Measurements from ENCODE around the gene ATPAF2.

- no peak for TF ChIP-seq BRCA1 (IDR thresholded peaks at IDR 0.05; ENCODE audit: low read depth, low read length)
- TF ChIP-seq ZNF24 (IDR thresholded peaks at IDR 0.05): no peak
- no peak for TF ChIP-seq ATF2 (IDR thresholded peaks at IDR 0.05; ENCODE audit: low read length)
- TF ChIP-seq MLLT1 (IDR thresholded peaks at IDR 0.05): no peak
- TF ChIP-seq GABPA (IDR thresholded peaks at IDR 0.05; ENCODE audit: low read depth): no peak
- TF ChIP-seq CTCF (IDR thresholded peaks at IDR 0.05 in 2 of 3, conservative IDR thresholded peaks at IDR 0.05 in 1 of 3; ENCODE audit: control insufficient read depth in 2 of 3, extremely low read depth in 1 of 3, insufficient read depth in 1 of 3, low read depth in 3 of 3, low read length in 3 of 3): no peak
Observed at GRCh38 chr17:18021372-18021771, 17.6 kb downstream of the ATPAF2 start.
